GM19455 (cell line): ENCODE data around the gene STK16.
"Not testable (repeated sequence)": the region's sequence is repeated elsewhere in the genome, so short reads cannot be mapped to it uniquely, and the experiment has no call there.

Experiments
- ATAC-seq: cut with Tn5 transposase; IDR thresholded peaks from one replicate; pipeline ENCODE4 v1.9.1; 2021; ENCODE audit not compliant: unreplicated experiment

Gene STK16

GRCh38 chr2:219245148-219245898, at the start of gene STK16, which contains the start of gene GLB1L:
Gene STK16 (plus strand): TSS chr2:219245479. CDS start chr2:219246000, 521 bp downstream.
Gene GLB1L (minus strand): TSS chr2:219245444. CDS start chr2:219243573, 1,871 bp downstream.
- peak; percentile 87 for ATAC-seq

GRCh38 chr2:219197388-219197787, 47.9 kb upstream of the STK16 start:
- ATAC-seq = no peak

- ATAC-seq = no peak
These were observed 46.3 kb upstream of the STK16 start for GRCh38 chr2:219198974-219199373.

- ATAC-seq = no peak
These were observed 45.6 kb upstream of the STK16 start for GRCh38 chr2:219199470-219200211.

- ATAC-seq = not testable (repeated sequence)
These were observed 44.6 kb upstream of the STK16 start for GRCh38 chr2:219200502-219201326.

- ATAC-seq = not testable (repeated sequence)
These were observed 43.9 kb upstream of the STK16 start for GRCh38 chr2:219201331-219201730.

GRCh38 chr2:219204425-219205164, 40.7 kb upstream of the STK16 start:
- ATAC-seq = no peak

GRCh38 chr2:219205165-219205538, 40.1 kb upstream of the STK16 start:
- ATAC-seq = no peak

GRCh38 chr2:219205981-219206327, 39.3 kb upstream of the STK16 start:
- ATAC-seq = no peak

- peak; percentile 96 for ATAC-seq
These were observed 38.7 kb upstream of the STK16 start, which contains the start of gene ZFAND2B for GRCh38 chr2:219206328-219207133. Gene ZFAND2B (plus strand): TSS chr2:219206782. CDS start chr2:219206988, 206 bp downstream.

- no peak for ATAC-seq
These were observed 38.0 kb upstream of the STK16 start for GRCh38 chr2:219207134-219207883.

GRCh38 chr2:219207884-219208740, 37.2 kb upstream of the STK16 start:
- no peak for ATAC-seq

GRCh38 chr2:219209236-219210195, 35.8 kb upstream of the STK16 start:
- ATAC-seq = no peak

- no peak for ATAC-seq
These were observed 34.9 kb upstream of the STK16 start for GRCh38 chr2:219210196-219210885.

GRCh38 chr2:219210886-219211362, 34.4 kb upstream of the STK16 start:
- no peak for ATAC-seq

- ATAC-seq = no peak
These were observed 32.3 kb upstream of the STK16 start for GRCh38 chr2:219213026-219213415.
